ENCODE measurements around the gene PCDHA3. TPM values are rescaled to one million over a fixed set of nuclear protein-coding genes. Genes with fewer than 3 reads are reported as not detected.
A peak's percentile ranks its signal among the peaks of the same experiment; 100 is the strongest.
"Not testable (repeated sequence)": the region's sequence is repeated elsewhere in the genome, so short reads cannot be mapped to it uniquely, and the experiment has no call there.

PCDHA3 gene
- total RNA-seq, 1 donor from 2014 or later: 0.25 TPM

GRCh38 chr5:140828362-140828737 is 27.5 kb downstream of the PCDHA3 start:
- DNase-seq (ENCODE audit: low read depth): no peak
- Histone ChIP-seq H3K27me3 (ENCODE audit: control insufficient read depth, insufficient read depth, low read length) (no peaks in the 10 kb centered on the region), H3K36me3 (ENCODE audit: control insufficient read depth, insufficient read depth, low read length) (no peaks in the 10 kb centered on the region), H3K4me3 (ENCODE audit: low read depth, low read length) (no peak overlapping the region)
- TF ChIP-seq, protein P1, sequence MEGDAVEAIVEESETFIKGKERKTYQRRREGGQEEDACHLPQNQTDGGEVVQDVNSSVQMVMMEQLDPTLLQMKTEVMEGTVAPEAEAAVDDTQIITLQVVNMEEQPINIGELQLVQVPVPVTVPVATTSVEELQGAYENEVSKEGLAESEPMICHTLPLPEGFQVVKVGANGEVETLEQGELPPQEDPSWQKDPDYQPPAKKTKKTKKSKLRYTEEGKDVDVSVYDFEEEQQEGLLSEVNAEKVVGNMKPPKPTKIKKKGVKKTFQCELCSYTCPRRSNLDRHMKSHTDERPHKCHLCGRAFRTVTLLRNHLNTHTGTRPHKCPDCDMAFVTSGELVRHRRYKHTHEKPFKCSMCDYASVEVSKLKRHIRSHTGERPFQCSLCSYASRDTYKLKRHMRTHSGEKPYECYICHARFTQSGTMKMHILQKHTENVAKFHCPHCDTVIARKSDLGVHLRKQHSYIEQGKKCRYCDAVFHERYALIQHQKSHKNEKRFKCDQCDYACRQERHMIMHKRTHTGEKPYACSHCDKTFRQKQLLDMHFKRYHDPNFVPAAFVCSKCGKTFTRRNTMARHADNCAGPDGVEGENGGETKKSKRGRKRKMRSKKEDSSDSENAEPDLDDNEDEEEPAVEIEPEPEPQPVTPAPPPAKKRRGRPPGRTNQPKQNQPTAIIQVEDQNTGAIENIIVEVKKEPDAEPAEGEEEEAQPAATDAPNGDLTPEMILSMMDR (IDR thresholded peaks at IDR 0.05; ENCODE audit: insufficient read depth, low read length, poor library complexity, severe bottlenecking): no peak

DNA sequence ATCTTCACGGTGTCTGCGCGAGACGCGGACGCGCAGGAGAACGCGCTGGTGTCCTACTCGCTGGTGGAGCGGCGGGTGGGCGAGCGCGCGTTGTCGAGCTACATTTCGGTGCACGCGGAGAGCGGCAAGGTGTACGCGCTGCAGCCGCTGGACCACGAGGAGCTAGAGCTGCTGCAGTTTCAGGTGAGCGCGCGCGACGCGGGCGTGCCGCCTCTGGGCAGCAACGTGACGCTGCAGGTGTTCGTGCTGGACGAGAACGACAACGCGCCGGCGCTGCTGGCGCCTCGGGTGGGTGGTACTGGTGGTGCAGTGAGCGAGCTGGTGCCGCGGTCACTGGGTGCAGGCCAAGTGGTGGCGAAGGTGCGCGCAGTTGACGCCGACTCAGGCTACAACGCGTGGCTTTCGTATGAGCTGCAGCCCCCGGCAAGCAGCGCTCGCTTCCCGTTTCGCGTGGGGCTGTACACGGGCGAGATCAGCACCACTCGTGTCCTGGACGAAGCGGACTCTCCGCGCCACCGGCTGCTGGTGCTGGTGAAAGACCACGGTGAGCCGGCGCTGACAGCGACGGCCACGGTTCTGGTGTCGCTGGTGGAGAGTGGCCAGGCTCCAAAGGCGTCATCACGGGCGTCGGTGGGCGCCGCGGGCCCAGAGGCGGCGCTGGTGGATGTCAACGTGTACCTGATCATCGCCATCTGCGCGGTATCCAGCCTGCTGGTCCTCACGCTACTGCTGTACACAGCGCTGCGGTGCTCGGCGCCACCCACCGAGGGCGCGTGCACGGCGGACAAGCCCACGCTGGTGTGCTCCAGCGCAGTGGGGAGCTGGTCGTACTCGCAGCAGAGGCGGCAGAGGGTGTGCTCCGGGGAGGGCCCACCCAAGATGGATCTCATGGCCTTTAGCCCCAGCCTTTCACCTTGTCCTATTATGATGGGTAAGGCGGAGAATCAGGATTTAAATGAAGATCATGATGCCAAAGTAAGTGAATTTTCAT is 28.9 kb downstream of the PCDHA3 start:
- DNase-seq (ENCODE audit: low read depth); H3K27me3 ChIP-seq (ENCODE audit: control insufficient read depth, insufficient read depth, low read length); H3K4me3 ChIP-seq (ENCODE audit: low read depth, low read length); H3K36me3 ChIP-seq (ENCODE audit: control insufficient read depth, insufficient read depth, low read length): not testable (repeated sequence)

DNA sequence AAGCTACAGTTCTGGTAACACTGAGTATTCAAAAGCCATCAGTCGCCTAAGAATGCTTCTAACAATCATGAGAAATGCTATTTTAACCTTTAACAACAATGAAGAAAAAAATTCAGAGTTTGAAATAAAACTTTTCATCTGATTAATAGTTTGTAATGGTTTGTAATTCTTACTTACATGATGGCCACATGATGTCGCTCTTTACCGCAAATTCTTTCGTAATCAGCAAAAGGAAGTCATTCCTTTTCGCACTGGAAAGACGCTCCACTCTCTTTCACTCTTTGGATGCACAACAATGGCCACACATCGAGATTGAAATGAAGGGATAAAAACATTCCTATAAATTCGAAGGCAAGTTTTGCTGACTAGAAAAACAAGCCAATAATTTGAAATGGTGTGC is 33.1 kb downstream of the PCDHA3 start, which contains the start of gene PCDHA7:
TSS of gene PCDHA7 (plus strand) at position 277 of the 400 bp plus-strand sequence. CDS start at position 392, 115 bp downstream.
- H3K36me3 ChIP-seq (ENCODE audit: control insufficient read depth, insufficient read depth, low read length): no peaks in the 10 kb centered on the region
- H3K4me3 ChIP-seq (ENCODE audit: low read depth, low read length): no peak within 1 kb of the TSS
- no peak for DNase-seq (ENCODE audit: low read depth)

GRCh38 chr5:140834439-140835008 is 33.7 kb downstream of the PCDHA3 start:
- H3K27me3 ChIP-seq (ENCODE audit: control insufficient read depth, insufficient read depth, low read length); H3K36me3 ChIP-seq (ENCODE audit: control insufficient read depth, insufficient read depth, low read length); DNase-seq (ENCODE audit: low read depth); H3K4me3 ChIP-seq (ENCODE audit: low read depth, low read length): not testable (repeated sequence)

More for the DNA sequence above, 33.1 kb downstream of the PCDHA3 start, which contains the start of gene PCDHA7:
- TF ChIP-seq, protein P1 (IDR thresholded peaks at IDR 0.05; ENCODE audit: insufficient read depth, low read length, poor library complexity, severe bottlenecking): no peak
- H3K27me3 ChIP-seq (ENCODE audit: control insufficient read depth, insufficient read depth, low read length): no peaks in the 10 kb centered on the region

- Histone ChIP-seq H3K27me3 (ENCODE audit: control insufficient read depth, insufficient read depth, low read length) (no peaks in the 10 kb centered on the region), H3K4me3 (ENCODE audit: low read depth, low read length) (no peak overlapping the region)
- TF ChIP-seq, protein P1 (IDR thresholded peaks at IDR 0.05; ENCODE audit: insufficient read depth, low read length, poor library complexity, severe bottlenecking): no peak
Measured at GRCh38 chr5:140835622-140836510, 35.0 kb downstream of the PCDHA3 start.

GRCh38 chr5:140840978-140841962 is 40.4 kb downstream of the PCDHA3 start, which contains the start of gene PCDHA8:
TSS of gene PCDHA8 (plus strand) at chr5:140841187. CDS start at chr5:140841322, 135 bp downstream.
- no peaks in the 10 kb centered on the region for H3K36me3 ChIP-seq (ENCODE audit: control insufficient read depth, insufficient read depth, low read length)
- no peak within 1 kb of the TSS for H3K4me3 ChIP-seq (ENCODE audit: low read depth, low read length)
- H3K27me3 ChIP-seq (ENCODE audit: control insufficient read depth, insufficient read depth, low read length): no peaks in the 10 kb centered on the region
- TF ChIP-seq, protein P1 (IDR thresholded peaks at IDR 0.05; ENCODE audit: insufficient read depth, low read length, poor library complexity, severe bottlenecking): peak; percentile 15
- no peak for DNase-seq (ENCODE audit: low read depth)

More at GRCh38 chr5:140835622-140836510, 35.0 kb downstream of the PCDHA3 start:
- H3K36me3 ChIP-seq (ENCODE audit: control insufficient read depth, insufficient read depth, low read length): no peaks in the 10 kb centered on the region
- no peak for DNase-seq (ENCODE audit: low read depth)
